Measurements from ENCODE around the gene NDUFB2.

- TF ChIP-seq CTCF (IDR thresholded peaks at IDR 0.05) (no peak), POLR2AphosphoS5 (IDR thresholded peaks at IDR 0.05) (no peak), POLR2A (IDR thresholded peaks at IDR 0.05) (no peak), EP300 (IDR thresholded peaks at IDR 0.05; ENCODE audit: low read depth) (no peak)
Measured at GRCh38 chr7:140723574-140723973, 27.1 kb downstream of the NDUFB2 start.

Measured in transverse colon (tissue), 4 donors.